PC-3 (cell line): ENCODE results near the gene ADAMTS4. TPM values are rescaled to one million over a fixed set of nuclear protein-coding genes. Genes with fewer than 3 reads are reported as not detected.
A peak's percentile ranks its signal among the peaks of the same experiment; 100 is the strongest.

ENCODE experiments used
- ATAC-seq: fragments of 200-7000 bp; cut with Tn5 transposase; 2 replicates; pipeline ENCODE4 v1.9.1; 2020; ENCODE audit warnings: mild to moderate bottlenecking, moderate library complexity
- BruUV-seq: library from RNA; stranded (reverse); fragments of 400-500 nt; replicated peaks from 2 replicates; lab custom pipeline; 2021; lab: Mats Ljungman, UMichigan
- CTCF ChIA-PET: fragments of 300-600 bp; sonication (Branson Sonifier 250); formaldehyde crosslinking; loops from one replicate; lab custom pipeline; 2022; ENCODE audit warnings: antibody characterized with exemption; lab: Charles Lee
- POLR2A ChIA-PET: fragments of 300-600 bp; sonication (Branson Sonifier 250); formaldehyde crosslinking; loops from one replicate; lab custom pipeline; 2022; ENCODE audit warnings: antibody characterized with exemption; ENCODE audit not compliant: unreplicated experiment; lab: Charles Lee
- DNase-seq: peaks from one replicate; pipeline ENCODE4 v3.0.0-alpha.2; 2015
- H2AFZ ChIP-seq: fragments of 300-600 bp; sonication (generic); 2 replicates; pipeline ENCODE4 v1.6.0; 2016; ENCODE audit warnings: antibody characterized with exemption, low read length
- H3F3A ChIP-seq: fragments of 300-600 bp; sonication (generic); one replicate; pipeline ENCODE4 v1.6.0; 2017; ENCODE audit warnings: antibody characterized with exemption, low read length, control low read depth, mild to moderate bottlenecking; ENCODE audit not compliant: unreplicated experiment
- H3K27ac ChIP-seq: fragments of 300-600 bp; sonication (generic); 2 replicates; pipeline ENCODE4 v1.5.1; 2016; ENCODE audit warnings: mild to moderate bottlenecking, low read length
- H3K27me3 ChIP-seq: fragments of 300-600 bp; sonication (generic); 2 replicates; pipeline ENCODE4 v1.6.1; 2016; ENCODE audit warnings: low read length, mixed read lengths
- H3K36me3 ChIP-seq: fragments of 300-600 bp; sonication (generic); 2 replicates; pipeline ENCODE4 v1.6.1; 2016; ENCODE audit warnings: low read depth, mixed run types, low read length, mixed read lengths
- H3K4me1 ChIP-seq: fragments of 300-600 bp; sonication (generic); 2 replicates; pipeline ENCODE4 v1.5.1; 2016; ENCODE audit warnings: low read length; ENCODE audit not compliant: insufficient read depth
- H3K4me2 ChIP-seq: fragments of 300-600 bp; sonication (generic); 2 replicates; pipeline ENCODE4 v1.6.0; 2016; ENCODE audit warnings: low read length
- H3K4me3 ChIP-seq: fragments of 300-600 bp; sonication (generic); 2 replicates; pipeline ENCODE4 v1.5.1; 2016; ENCODE audit warnings: mild to moderate bottlenecking, low read length, mixed read lengths
- H3K79me2 ChIP-seq: fragments of 300-600 bp; sonication (generic); 2 replicates; pipeline ENCODE4 v1.6.1; 2017; ENCODE audit warnings: low read length, mixed read lengths
- H3K9ac ChIP-seq: fragments of 300-600 bp; sonication (generic); 2 replicates; pipeline ENCODE4 v1.6.0; 2016; ENCODE audit warnings: mild to moderate bottlenecking, low read length
- H3K9me2 ChIP-seq: fragments of 300-600 bp; sonication (generic); replicated peaks from 2 replicates; pipeline ENCODE4 v1.6.1; 2016; ENCODE audit warnings: mixed run types, low read length, mixed read lengths
- H3K9me3 ChIP-seq: fragments of 300-600 bp; sonication (generic); 2 replicates; pipeline ENCODE4 v1.6.1; 2016; ENCODE audit warnings: low read length, mixed read lengths
- H4K20me1 ChIP-seq: fragments of 300-600 bp; sonication (generic); 2 replicates; pipeline ENCODE4 v1.6.1; 2016; ENCODE audit warnings: low read length, mixed read lengths
- CTCF ChIP-seq: fragments of 300-600 bp; sonication (generic); conservative IDR thresholded peaks from 2 replicates; pipeline ENCODE4 v1.5.1; 2017; ENCODE audit warnings: antibody characterized with exemption, low read depth, mild to moderate bottlenecking, low read length
- EZH2 ChIP-seq: fragments of 300-600 bp; sonication (generic); IDR thresholded peaks from one replicate; pipeline ENCODE4 v1.6.1; 2017; ENCODE audit warnings: antibody characterized with exemption, mild to moderate bottlenecking, low read length; ENCODE audit not compliant: unreplicated experiment
- EZH2phosphoT487 ChIP-seq: fragments of 300-600 bp; sonication (generic); IDR thresholded peaks from 2 replicates; pipeline ENCODE4 v1.6.1; 2018; ENCODE audit warnings: mild to moderate bottlenecking, antibody characterized with exemption, low read length, borderline replicate concordance
- intact Hi-C: fragments of 100-400 bp; cut with micrococcal nuclease; formaldehyde crosslinking; loops from 2 replicates; pipeline ENCODE4 v1.9.0; 2023
- microRNA-seq: library from miRNA; unstranded; fragments of <30 nt; microRNA quantifications from one replicate; pipeline ENCODE4 v1.1.0, GENCODE V29; 2020; ENCODE audit not compliant: unreplicated experiment
- total RNA-seq: library from RNA; depleted of rRNA; stranded (reverse); fragments of >200 nt; gene quantifications from 2 replicates; pipeline ENCODE4 v1.2.3, GENCODE V29; 2014; rRNA removed

The ADAMTS4 gene
- total RNA-seq, 1 experiment from 2014 or later = not detected

- intact Hi-C loops = no loop called here
- TF ChIP-seq EZH2phosphoT487 = no peak
- TF ChIP-seq EZH2 = no peak
- no peak for TF ChIP-seq CTCF
- H3K4me2 ChIP-seq = no peak overlapping the region
- ChIA-PET POLR2A (no interaction called here), CTCF (no interaction called here)
- no peaks in the 10 kb centered on the region for H3K27me3 ChIP-seq
- H4K20me1 ChIP-seq = no peaks in the 10 kb centered on the region
- no peak overlapping the region for H3K27ac ChIP-seq
- no peak for ATAC-seq
- BruUV-seq = no TSS peak
- no peak overlapping the region for H3K4me3 ChIP-seq
- no peak overlapping the region for H3K9ac ChIP-seq
- no peak for DNase-seq
- no peaks in the 10 kb centered on the region for H3K36me3 ChIP-seq
- peaks cover 2% of the 10 kb centered on the region for H3F3A ChIP-seq
- no peak overlapping the region for H2AFZ ChIP-seq
- peaks cover 24% of the 10 kb centered on the region for H3K79me2 ChIP-seq
- no peaks in the 10 kb centered on the region for H3K4me1 ChIP-seq
- H3K9me3 ChIP-seq = no peaks in the 10 kb centered on the region
- no peaks in the 10 kb centered on the region for H3K9me2 ChIP-seq
These were observed 60.4 kb downstream of the ADAMTS4 start for GRCh38 chr1:161138431-161138830.

- no peak for ATAC-seq
- POLR2A ChIA-PET = no interaction called here
These were observed 61.0 kb downstream of the ADAMTS4 start for GRCh38 chr1:161137881-161138280.

More at GRCh38 chr1:161137881-161138280, 61.0 kb downstream of the ADAMTS4 start:
- Histone ChIP-seq H3K36me3 (no peaks in the 10 kb centered on the region), H3K9me2 (no peaks in the 10 kb centered on the region), H3K27me3 (no peaks in the 10 kb centered on the region), H3K79me2 (peaks cover 29% of the 10 kb centered on the region), H2AFZ (no peak overlapping the region), H3F3A (peaks cover 5% of the 10 kb centered on the region), H3K4me1 (no peaks in the 10 kb centered on the region), H3K4me2 (no peak overlapping the region), H3K4me3 (no peak overlapping the region), H3K27ac (no peak overlapping the region), H4K20me1 (no peaks in the 10 kb centered on the region), H3K9me3 (no peaks in the 10 kb centered on the region), H3K9ac (no peak overlapping the region)
- TF ChIP-seq EZH2 (no peak), EZH2phosphoT487 (no peak), CTCF (no peak)
- intact Hi-C loops = no loop called here
- no peak for DNase-seq
- no TSS peak for BruUV-seq
- CTCF ChIA-PET = no interaction called here

Small RNA genes within 50 kb of the gene (microRNA-seq; reads per million reads assigned to microRNA genes)
- gene MIR5187 = 2.8 reads per million, percentile 4 among the genes with 10 or more reads in this experiment

Other genes starting within 250 kb of the ADAMTS4 start
- not detected in 2 replicates for gene ITLN2, start 244.2 kb downstream of the ADAMTS4 start, total RNA-seq
- 69.2 and 81.5 TPM in 2 replicates for gene F11R, start 177.9 kb downstream of the ADAMTS4 start, total RNA-seq
- 10.2 and 16.5 TPM in 2 replicates for gene TSTD1, start 160.1 kb downstream of the ADAMTS4 start, total RNA-seq
- 111 and 113 TPM in 2 replicates for gene USF1, start 153.1 kb downstream of the ADAMTS4 start, total RNA-seq
- gene ARHGAP30, start 129.2 kb downstream of the ADAMTS4 start, total RNA-seq = 0.12 and 0.55 TPM in 2 replicates
- gene NECTIN4, start 109.5 kb downstream of the ADAMTS4 start, total RNA-seq = 6.8 and 7.0 TPM in 2 replicates
- 3.2 and 3.3 TPM in 2 replicates for gene KLHDC9, start 100.7 kb downstream of the ADAMTS4 start, total RNA-seq
- 174 and 197 TPM in 2 replicates for gene PFDN2, start 81.0 kb downstream of the ADAMTS4 start, total RNA-seq
- gene NIT1, start 80.9 kb downstream of the ADAMTS4 start, total RNA-seq = 18.1 and 27.0 TPM in 2 replicates
- gene DEDD, start 66.4 kb downstream of the ADAMTS4 start, total RNA-seq = 23.4 and 39.2 TPM in 2 replicates
- 84.6 and 113 TPM in 2 replicates for gene UFC1, start 45.1 kb downstream of the ADAMTS4 start, total RNA-seq
- 20.6 and 24.4 TPM in 2 replicates for gene USP21, start 39.6 kb downstream of the ADAMTS4 start, total RNA-seq
- 21.8 and 22.9 TPM in 2 replicates for gene PPOX, start 32.6 kb downstream of the ADAMTS4 start, total RNA-seq
- 76.9 and 85.4 TPM in 2 replicates for gene B4GALT3, start 21.5 kb downstream of the ADAMTS4 start, total RNA-seq
- 168 TPM in 2 replicates for gene NDUFS2, start 3.3 kb upstream of the ADAMTS4 start, total RNA-seq
- not detected in 2 replicates for gene FCER1G, start 16.2 kb upstream of the ADAMTS4 start, total RNA-seq
- gene APOA2, start 24.6 kb upstream of the ADAMTS4 start, total RNA-seq = not detected in 2 replicates
- gene TOMM40L, start 27.0 kb upstream of the ADAMTS4 start, total RNA-seq = 23.2 and 26.1 TPM in 2 replicates
- gene NR1I3, start 39.1 kb upstream of the ADAMTS4 start, total RNA-seq = not detected in 2 replicates
- 0.07 TPM in 1 of 2 replicates, not detected in the other for gene PCP4L1, start 59.7 kb upstream of the ADAMTS4 start, total RNA-seq
- 0.18 TPM in 1 of 2 replicates, not detected in the other for gene MPZ, start 110.9 kb upstream of the ADAMTS4 start, total RNA-seq
- gene SDHC, start 115.3 kb upstream of the ADAMTS4 start, total RNA-seq = 26.1 and 30.1 TPM in 2 replicates
- gene CFAP126, start 168.8 kb upstream of the ADAMTS4 start, total RNA-seq = not detected in 2 replicates